Mesodermal cell (in vitro differentiated cells): ENCODE results near the gene COX6A2.
"Not testable (repeated sequence)": the region's sequence is repeated elsewhere in the genome, so short reads cannot be mapped to it uniquely, and the experiment has no call there.

ENCODE experiments used
- H3K27ac ChIP-seq: 2 replicates; pipeline ENCODE4 v1.7.0; 2013; ENCODE audit warnings: mild to moderate bottlenecking, low read depth, low read length, moderate library complexity; ENCODE audit not compliant: severe bottlenecking
- H3K36me3 ChIP-seq: 2 replicates; pipeline ENCODE4 v1.7.1; 2013; ENCODE audit warnings: mild to moderate bottlenecking, low read length, moderate library complexity; ENCODE audit not compliant: control insufficient read depth, insufficient read depth
- H3K4me1 ChIP-seq: one replicate; pipeline ENCODE4 v1.7.1; 2013; ENCODE audit warnings: mild to moderate bottlenecking, low read length; ENCODE audit not compliant: insufficient read depth, control insufficient read depth, poor library complexity, severe bottlenecking
- H3K4me3 ChIP-seq: 2 replicates; pipeline ENCODE4 v1.7.0; 2013; ENCODE audit warnings: low read length, control low read depth, mild to moderate bottlenecking; ENCODE audit not compliant: insufficient read depth, poor library complexity, severe bottlenecking; ENCODE audit errors: extremely low read depth
- H3K9me3 ChIP-seq: 2 replicates; pipeline ENCODE4 v1.7.1; 2013; ENCODE audit warnings: mild to moderate bottlenecking, low read length, moderate library complexity; ENCODE audit not compliant: control insufficient read depth
- WGBS, 2 experiments: methylation state at CpG; one replicate each; pipeline ENCODE4 v1.1.5; 2013; ENCODE audit warnings: missing lambda C conversion rate in 2 of 2; ENCODE audit not compliant: insufficient coverage in 2 of 2; 5-methylcytosine and 5-hydroxymethylcytosine counted together

Gene COX6A2

DNA sequence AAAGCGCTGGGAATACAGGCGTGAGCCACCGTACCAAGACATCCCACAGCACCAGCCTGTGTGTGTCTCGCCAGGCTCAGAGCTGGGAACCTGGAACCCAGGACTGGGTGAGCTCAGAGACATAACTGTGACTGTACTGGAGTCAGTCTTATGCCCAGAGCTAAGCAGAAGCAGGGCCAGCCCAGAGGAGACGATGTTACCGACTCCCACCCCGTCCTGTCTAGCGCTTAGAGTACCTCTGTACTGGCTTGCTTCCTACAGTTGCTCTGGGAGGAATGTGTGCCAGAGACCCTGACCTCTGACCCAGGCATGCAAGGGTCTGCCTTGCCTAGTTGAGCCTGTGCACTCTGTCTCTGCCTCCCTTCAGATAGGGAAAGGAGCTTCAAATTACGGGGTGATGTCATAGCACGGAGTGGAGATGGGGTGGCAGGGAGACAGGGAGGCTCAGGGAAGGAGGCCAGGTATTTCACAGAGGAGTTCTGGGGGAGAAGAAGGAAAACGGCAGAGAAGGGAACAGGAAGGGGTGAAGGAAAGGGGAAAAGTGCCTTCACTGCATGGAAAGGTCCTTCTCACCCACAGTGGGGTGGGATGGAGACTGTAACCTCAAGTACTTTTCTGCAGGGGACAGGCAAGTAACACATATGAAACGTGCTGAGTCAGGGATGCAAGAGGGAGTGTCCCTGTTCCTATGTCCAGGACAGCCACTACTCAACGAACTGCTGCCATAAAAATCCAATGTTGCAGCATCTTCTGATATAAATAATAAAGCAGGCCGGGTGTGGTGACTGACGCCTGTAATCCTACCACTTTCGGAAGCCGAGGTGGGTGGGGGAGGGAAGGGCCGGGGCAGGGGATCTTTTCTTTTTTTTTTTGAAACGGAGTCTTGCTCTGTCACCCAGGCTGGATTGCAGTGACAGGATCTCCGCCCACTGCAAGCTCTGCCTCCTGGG is 25.4 kb upstream of the COX6A2 start:
- WGBS, 2 experiments, result 38 to 49% methylated on average over 13 to 14 of the region's 20 CpGs
- Histone ChIP-seq H3K4me3 (no peak overlapping the region), H3K36me3 (peaks cover 23% of the 10 kb centered on the region), H3K4me1 (peaks cover 44% of the 10 kb centered on the region), H3K9me3 (no peaks in the 10 kb centered on the region), H3K27ac (peak overlapping the region; percentile 83)

DNA sequence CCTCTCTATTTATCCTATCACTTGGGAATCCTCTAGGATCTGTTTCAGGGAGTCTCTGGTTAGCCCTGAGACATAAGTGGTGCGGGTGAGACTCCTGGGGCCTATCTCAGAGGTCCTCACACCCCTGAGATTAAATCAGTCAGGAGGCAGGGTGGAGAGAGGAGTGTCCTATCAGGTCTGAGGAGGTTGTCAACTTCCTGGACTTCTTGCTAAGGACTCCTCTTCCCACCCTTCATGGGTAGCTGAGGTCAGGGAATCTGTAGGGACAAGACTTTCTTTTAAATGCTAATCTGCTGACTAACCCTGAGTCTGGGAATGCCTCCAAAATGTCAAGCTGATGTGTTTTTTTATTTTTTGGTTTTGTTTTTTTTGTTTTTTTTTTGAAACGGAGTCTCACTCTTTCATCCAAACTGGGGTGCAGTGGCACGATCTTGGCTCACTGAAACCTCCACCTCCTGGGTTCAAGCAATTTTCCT is 24.5 kb upstream of the COX6A2 start:
- Histone ChIP-seq H3K9me3 (no peaks in the 10 kb centered on the region), H3K4me1 (peaks cover 41% of the 10 kb centered on the region), H3K27ac (peak overlapping the region; percentile 83), H3K4me3 (no peak overlapping the region), H3K36me3 (peaks cover 20% of the 10 kb centered on the region)
- no CpG with 5 or more reads among the region's 3 CpGs for WGBS, 2 experiments

GRCh38 chr16:31451681-31452351 is 23.7 kb upstream of the COX6A2 start:
- Histone ChIP-seq H3K4me1 (peaks cover 34% of the 10 kb centered on the region), H3K9me3 (no peaks in the 10 kb centered on the region), H3K27ac (peak overlapping the region; percentile 1), H3K36me3 (peaks cover 11% of the 10 kb centered on the region), H3K4me3 (no peak overlapping the region)
- 41 to 60% methylated on average over 4 to 5 of the region's 11 CpGs for WGBS, 2 experiments

GRCh38 chr16:31451201-31451600 is 23.0 kb upstream of the COX6A2 start:
- H3K4me3 ChIP-seq, result no peak overlapping the region
- H3K9me3 ChIP-seq, result no peaks in the 10 kb centered on the region
- peaks cover 7% of the 10 kb centered on the region for H3K36me3 ChIP-seq
- H3K27ac ChIP-seq, result no peak overlapping the region
- peaks cover 28% of the 10 kb centered on the region for H3K4me1 ChIP-seq
- 83 to 100% methylated on average over 2 of the region's 5 CpGs for WGBS, 2 experiments

DNA sequence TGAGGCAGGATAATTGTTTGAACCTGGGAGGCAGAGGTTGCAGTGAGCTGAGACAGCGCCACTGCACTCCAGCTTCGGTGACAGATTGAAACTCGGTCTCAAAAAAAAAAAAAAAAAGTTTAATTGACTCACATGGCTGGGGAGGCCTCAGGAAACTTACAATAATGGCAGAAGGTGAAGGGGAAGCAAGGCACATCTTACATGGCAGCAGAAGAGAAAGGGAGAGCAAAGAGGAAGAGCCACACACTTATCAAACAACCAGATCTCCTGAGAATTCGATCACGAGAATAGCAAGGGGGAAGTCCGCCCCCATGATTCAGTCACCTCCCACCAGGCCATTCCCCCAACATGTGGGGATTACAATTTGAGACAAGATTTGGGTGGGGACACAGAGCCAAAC is 17.8 kb upstream of the COX6A2 start:
- H3K4me3 ChIP-seq, H3K36me3 ChIP-seq, H3K4me1 ChIP-seq, H3K27ac ChIP-seq, H3K9me3 ChIP-seq: not testable (repeated sequence)
- WGBS, 2 experiments, result 90 to 95% methylated on average over 2 to 4 of the region's 6 CpGs

DNA sequence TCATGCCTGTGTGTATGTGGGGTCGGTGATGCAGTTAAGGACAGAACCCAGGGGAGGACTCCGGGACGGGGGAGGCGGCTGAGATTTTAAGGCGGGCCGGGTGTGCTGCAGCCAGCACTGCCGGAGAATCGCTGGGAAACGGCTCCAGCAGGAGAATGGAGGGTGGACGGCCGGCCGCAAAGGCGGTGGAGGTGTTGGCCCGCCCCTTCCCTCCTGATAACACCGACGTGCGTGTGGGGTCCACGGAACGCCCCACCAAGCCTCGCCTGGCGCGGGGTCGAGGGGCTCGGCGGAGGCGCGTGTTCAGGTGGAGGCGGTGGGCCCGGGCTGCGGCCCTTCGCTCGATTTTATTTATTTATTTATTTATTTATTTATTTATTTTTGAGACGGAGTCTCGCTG is 13.8 kb upstream of the COX6A2 start:
- 96% methylated on average over 15 to 20 of the region's 34 CpGs for WGBS, 2 experiments
- Histone ChIP-seq H3K9me3 (no peaks in the 10 kb centered on the region), H3K36me3 (no peaks in the 10 kb centered on the region), H3K4me3 (peak overlapping the region; percentile 57), H3K27ac (no peak overlapping the region), H3K4me1 (no peaks in the 10 kb centered on the region)

DNA sequence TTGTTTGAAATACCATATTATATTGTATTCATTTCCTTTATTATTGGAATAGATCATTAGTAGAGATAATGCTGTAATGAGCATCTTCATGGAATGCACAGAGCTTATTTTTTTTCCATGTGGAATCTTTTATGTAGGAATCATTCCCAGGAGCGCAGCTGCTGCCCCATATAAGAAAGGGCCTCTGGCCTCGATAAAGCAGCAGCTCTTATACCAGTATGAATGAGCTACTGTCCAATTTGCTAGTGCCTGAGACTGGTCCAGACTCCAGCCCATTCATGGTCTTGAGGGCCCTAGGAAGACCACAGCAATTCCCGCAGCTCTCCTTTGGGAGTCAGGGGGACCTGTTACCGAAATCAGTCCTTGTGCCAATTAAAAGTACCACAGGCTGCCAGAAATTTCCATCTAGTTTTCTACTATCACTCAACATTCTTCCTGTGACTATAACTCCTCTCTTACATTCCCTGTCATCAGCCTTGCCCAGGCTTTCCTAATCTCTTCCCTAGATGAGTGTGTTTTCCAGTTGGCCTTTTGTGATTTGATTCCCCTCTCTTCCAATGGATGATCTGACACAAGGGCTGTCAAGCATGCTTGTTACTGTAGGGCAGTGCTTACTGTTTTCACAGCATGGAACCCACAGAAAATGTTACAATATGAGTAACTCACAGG is 12.5 kb upstream of the COX6A2 start:
- H3K4me3 ChIP-seq, result no peak overlapping the region
- no peaks in the 10 kb centered on the region for H3K9me3 ChIP-seq
- H3K27ac ChIP-seq, result no peak overlapping the region
- no peaks in the 10 kb centered on the region for H3K4me1 ChIP-seq
- WGBS, 2 experiments, result 87 to 92% methylated on average over 4 of the region's 4 CpGs
- H3K36me3 ChIP-seq, result no peaks in the 10 kb centered on the region

DNA sequence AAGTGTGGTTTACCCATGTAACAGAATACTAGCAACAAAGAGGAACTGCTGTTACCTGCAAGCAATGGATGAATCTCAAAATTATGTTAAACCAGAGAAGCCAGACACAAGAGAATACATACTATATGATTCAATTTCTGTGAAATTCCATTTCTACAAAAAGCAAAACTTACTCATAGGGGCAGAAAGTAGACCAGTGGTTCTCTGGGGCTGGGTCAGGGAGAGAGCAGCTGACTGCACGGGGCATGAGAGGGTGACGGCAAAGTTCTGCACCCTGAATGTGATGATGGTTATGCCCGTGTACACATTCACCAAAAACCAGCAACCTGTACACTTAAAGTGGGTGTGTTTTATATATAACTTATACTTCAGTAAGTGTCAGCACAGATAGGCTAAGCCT is 11.4 kb upstream of the COX6A2 start:
- no peaks in the 10 kb centered on the region for H3K9me3 ChIP-seq
- H3K27ac ChIP-seq, result no peak overlapping the region
- no peak overlapping the region for H3K4me3 ChIP-seq
- 80% methylated on average over 2 of the region's 3 CpGs; no CpG with 5 or more reads in 1 of the 2 experiments for WGBS, 2 experiments
- H3K4me1 ChIP-seq, result no peaks in the 10 kb centered on the region
- H3K36me3 ChIP-seq, result no peaks in the 10 kb centered on the region

GRCh38 chr16:31439023-31439422 is 10.9 kb upstream of the COX6A2 start:
- H3K27ac ChIP-seq, H3K9me3 ChIP-seq, H3K36me3 ChIP-seq, H3K4me3 ChIP-seq, H3K4me1 ChIP-seq: not testable (repeated sequence)
- 72% methylated on average over 2 of the region's 4 CpGs; no CpG with 5 or more reads in 1 of the 2 experiments for WGBS, 2 experiments

DNA sequence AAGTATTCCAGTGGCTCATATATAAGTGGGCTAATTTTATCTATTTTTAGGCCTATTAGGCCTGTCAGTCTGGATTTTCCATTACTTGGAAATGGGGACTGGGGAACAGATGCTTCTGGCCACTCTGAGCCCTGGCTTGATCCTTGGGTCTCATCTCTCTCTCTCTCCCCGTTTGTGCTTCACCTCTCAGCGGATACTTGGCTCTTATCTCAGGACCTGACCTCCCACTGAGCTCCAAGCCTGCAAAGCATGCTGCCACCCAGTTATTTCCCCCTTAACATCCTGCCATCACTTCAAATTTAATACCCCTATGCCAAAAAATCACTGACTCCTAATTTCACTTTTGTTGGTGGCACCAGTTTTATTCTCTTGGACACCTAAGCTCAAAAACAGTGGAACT is 10.3 kb upstream of the COX6A2 start:
- 31 to 47% methylated on average over 2 of the region's 2 CpGs for WGBS, 2 experiments
- H3K36me3 ChIP-seq, result no peaks in the 10 kb centered on the region
- no peak overlapping the region for H3K27ac ChIP-seq
- H3K4me3 ChIP-seq, result no peak overlapping the region
- no peaks in the 10 kb centered on the region for H3K9me3 ChIP-seq
- no peaks in the 10 kb centered on the region for H3K4me1 ChIP-seq
